B cell (primary cell): ENCODE data around the gene KLHL7. TPM values are rescaled to one million over a fixed set of nuclear protein-coding genes. Genes with fewer than 3 reads are reported as not detected.

Experiments
- ATAC-seq: fragments of 200-7000 bp; cut with Tn5 transposase; one replicate; pipeline ENCODE4 v1.10.0; 2021; ENCODE audit warnings: low read depth, mild to moderate bottlenecking, moderate number of reproducible peaks, moderate library complexity
- CTCF ChIA-PET: fragments of 350-600 bp; sonication (Branson Sonifier 250); formaldehyde crosslinking; loops from one replicate; lab custom pipeline; 2021; ENCODE audit warnings: antibody characterized with exemption, inconsistent platforms; lab: Charles Lee
- POLR2A ChIA-PET: fragments of 350-600 bp; sonication (Branson Sonifier 250); formaldehyde crosslinking; loops from one replicate; lab custom pipeline; 2021; ENCODE audit warnings: antibody characterized with exemption; lab: Charles Lee
- DNase-seq: peaks from one replicate; pipeline ENCODE4 v3.0.0; 2013
- H2AFZ ChIP-seq: 2 replicates; pipeline ENCODE4 v1.6.1; 2012; ENCODE audit warnings: mild to moderate bottlenecking, low read depth, low read length; ENCODE audit not compliant: insufficient read depth, poor library complexity, severe bottlenecking
- H3K27ac ChIP-seq, 2 donors: 1 replicate in 1 of 2; 2 replicates in 1 of 2; pipeline ENCODE4 v1.5.1; 2012 to 2013; ENCODE audit warnings: low read length in 2 of 2, mild to moderate bottlenecking in 2 of 2, moderate library complexity in 1 of 2
- H3K27me3 ChIP-seq, 4 experiments: fragments of 200-600 bp in 1 of 4; sonication (generic) in 1 of 4; replicated peaks in 1 of 4; 1 replicate in 2 of 4; 2 replicates in 2 of 4; pipeline versions ENCODE4 v1.6.1 to v1.7.0; 2013 to 2016; ENCODE audit warnings: low read length in 3 of 4, mild to moderate bottlenecking in 2 of 4, mixed read lengths in 1 of 4, moderate library complexity in 1 of 4; ENCODE audit not compliant: insufficient read depth in 4 of 4, control insufficient read depth in 3 of 4; ENCODE audit errors: control extremely low read depth in 1 of 4
- H3K36me3 ChIP-seq, 2 experiments: replicated peaks in 1 of 2; 1 replicate in 1 of 2; 2 replicates in 1 of 2; pipeline versions ENCODE4 v1.6.1 to v1.7.1; 2013; ENCODE audit warnings: low read length in 1 of 2; ENCODE audit not compliant: insufficient read depth in 2 of 2, control insufficient read depth in 1 of 2; ENCODE audit errors: control extremely low read depth in 1 of 2, extremely low read depth in 1 of 2
- H3K4me1 ChIP-seq, 2 donors: fragments of 200-600 bp in 1 of 2; sonication (generic) in 1 of 2; 1 replicate in 1 of 2; 2 replicates in 1 of 2; pipeline versions ENCODE4 v1.5.1 to v1.6.1; 2013 to 2017; ENCODE audit warnings: low read length in 2 of 2; ENCODE audit not compliant: control insufficient read depth in 2 of 2, insufficient read depth in 2 of 2
- H3K4me2 ChIP-seq: replicated peaks from 2 replicates; pipeline ENCODE3; 2012; ENCODE audit warnings: mild to moderate bottlenecking, low read depth, low read length; ENCODE audit not compliant: poor library complexity, severe bottlenecking
- H3K4me3 ChIP-seq, 5 experiments: fragments of 200-600 bp in 1 of 5; sonication (generic) in 1 of 5; 1 replicate in 3 of 5; 2 replicates in 2 of 5; pipeline versions ENCODE4 v1.5.1 to v1.7.0; 2011 to 2016; ENCODE audit warnings: low read length in 4 of 5, mild to moderate bottlenecking in 4 of 5, low read depth in 2 of 5, control low read depth in 1 of 5, moderate library complexity in 1 of 5; ENCODE audit not compliant: insufficient read depth in 1 of 5; ENCODE audit errors: control extremely low read depth in 1 of 5, extremely low read depth in 1 of 5
- H3K79me2 ChIP-seq: fragments of 200-600 bp; sonication (generic); one replicate; pipeline ENCODE4 v1.6.0; 2016; ENCODE audit warnings: low read length; ENCODE audit not compliant: control insufficient read depth, insufficient read depth
- H3K9ac ChIP-seq: fragments of 200-600 bp; sonication (generic); 2 replicates; pipeline ENCODE4 v1.6.1; 2017; ENCODE audit warnings: mild to moderate bottlenecking, low read length, moderate library complexity
- H3K9me3 ChIP-seq, 3 donors: one replicate each; pipeline versions ENCODE4 v1.6.1 to v1.7.1; 2013; ENCODE audit warnings: low read length in 2 of 3; ENCODE audit not compliant: control insufficient read depth in 2 of 3, insufficient read depth in 1 of 3; ENCODE audit errors: control extremely low read depth in 1 of 3
- H4K20me1 ChIP-seq: 2 replicates; pipeline ENCODE4 v1.6.0; 2012; ENCODE audit warnings: mild to moderate bottlenecking, low read length; ENCODE audit not compliant: insufficient read depth, control insufficient read depth, poor library complexity, severe bottlenecking
- H3K27ac Mint-ChIP-seq: one replicate; pipeline ENCODE4 v1.8.0; 2021; ENCODE audit warnings: mixed read lengths
- H3K27me3 Mint-ChIP-seq: one replicate; pipeline ENCODE4 v1.8.0; 2021; ENCODE audit warnings: mixed read lengths
- H3K4me1 Mint-ChIP-seq: one replicate; pipeline ENCODE4 v1.8.0; 2021; ENCODE audit warnings: mixed read lengths
- H3K4me3 Mint-ChIP-seq: one replicate; pipeline ENCODE4 v1.8.0; 2021; ENCODE audit warnings: mixed read lengths
- H3K9me3 Mint-ChIP-seq: one replicate; pipeline ENCODE4 v1.8.0; 2022; ENCODE audit warnings: mixed read lengths; ENCODE audit not compliant: insufficient read depth
- EZH2 ChIP-seq: IDR thresholded peaks from 2 replicates; pipeline ENCODE4 v1.6.1; 2012; ENCODE audit warnings: borderline replicate concordance, low read depth, mild to moderate bottlenecking, moderate library complexity, low read length; ENCODE audit not compliant: insufficient read depth, poor library complexity, severe bottlenecking
- WGBS: methylation state at CpG from one replicate; pipeline ENCODE4 v1.1.5; 2013; ENCODE audit warnings: missing lambda C conversion rate; ENCODE audit not compliant: insufficient coverage; 5-methylcytosine and 5-hydroxymethylcytosine counted together
- intact Hi-C: fragments of 100-400 bp; cut with micrococcal nuclease; formaldehyde crosslinking; loops from one replicate; pipeline ENCODE4 v1.10.0; 2022
- polyA plus RNA-seq: library from polyadenylated mRNA; depleted of rRNA; stranded (reverse); fragments of >200 nt; gene quantifications from 2 replicates; pipeline ENCODE4 v1.2.3, GENCODE V29; 2012
- total RNA-seq, 2 donors: library from RNA; stranded (reverse); fragments of 120-200 nt in 1 of 2; gene quantifications; 1 replicate in 1 of 2; 2 replicates in 1 of 2; pipeline versions ENCODE4 v1.2.3 to v1.2.4, GENCODE V29; 2013 to 2022
- TF ChIP-seq, protein P1 (sequence below): fragments of 200-600 bp; IDR thresholded peaks from one replicate; pipeline ENCODE4 v1.8.0; 2022; ENCODE audit warnings: antibody characterized with exemption, mild to moderate bottlenecking

Gene KLHL7
- total and polyA plus RNA-seq, 2 donors (not counting 1 experiment from before 2014, with no cell fraction given), result 9.2 to 22.8 TPM

GRCh38 chr7:23120106-23120505 is 14.5 kb downstream of the KLHL7 start:
- Histone ChIP-seq H3K4me1 (no peaks in the 10 kb centered on the region), H3K27ac (no peak overlapping the region), H3K27me3 (no peaks in the 10 kb centered on the region), H3K79me2 (peaks cover 30% of the 10 kb centered on the region), H3K9me3 (no peaks in the 10 kb centered on the region), H2AFZ (no peak overlapping the region), H3K4me2 (no peak overlapping the region), H3K36me3 (peaks cover 0 to 9% of the 10 kb centered on the region in 2 experiments), H3K9ac (no peak overlapping the region), H3K4me3 (no peak overlapping the region), H4K20me1 (no peaks in the 10 kb centered on the region)
- ATAC-seq (no peak), DNase-seq (no peak)
- intact Hi-C loops, result no loop called here
- Mint-ChIP-seq H3K27ac (no peak overlapping the region), H3K9me3 (no peaks in the 10 kb centered on the region), H3K4me3 (no peak overlapping the region), H3K4me1 (no peaks in the 10 kb centered on the region), H3K27me3 (no peaks in the 10 kb centered on the region)
- POLR2A ChIA-PET, result no interaction called here
- no CpG with 5 or more reads among the region's 4 CpGs for WGBS
- CTCF ChIA-PET, result no interaction called here
- TF ChIP-seq, protein P1, sequence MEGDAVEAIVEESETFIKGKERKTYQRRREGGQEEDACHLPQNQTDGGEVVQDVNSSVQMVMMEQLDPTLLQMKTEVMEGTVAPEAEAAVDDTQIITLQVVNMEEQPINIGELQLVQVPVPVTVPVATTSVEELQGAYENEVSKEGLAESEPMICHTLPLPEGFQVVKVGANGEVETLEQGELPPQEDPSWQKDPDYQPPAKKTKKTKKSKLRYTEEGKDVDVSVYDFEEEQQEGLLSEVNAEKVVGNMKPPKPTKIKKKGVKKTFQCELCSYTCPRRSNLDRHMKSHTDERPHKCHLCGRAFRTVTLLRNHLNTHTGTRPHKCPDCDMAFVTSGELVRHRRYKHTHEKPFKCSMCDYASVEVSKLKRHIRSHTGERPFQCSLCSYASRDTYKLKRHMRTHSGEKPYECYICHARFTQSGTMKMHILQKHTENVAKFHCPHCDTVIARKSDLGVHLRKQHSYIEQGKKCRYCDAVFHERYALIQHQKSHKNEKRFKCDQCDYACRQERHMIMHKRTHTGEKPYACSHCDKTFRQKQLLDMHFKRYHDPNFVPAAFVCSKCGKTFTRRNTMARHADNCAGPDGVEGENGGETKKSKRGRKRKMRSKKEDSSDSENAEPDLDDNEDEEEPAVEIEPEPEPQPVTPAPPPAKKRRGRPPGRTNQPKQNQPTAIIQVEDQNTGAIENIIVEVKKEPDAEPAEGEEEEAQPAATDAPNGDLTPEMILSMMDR, result no peak
- no peak for TF ChIP-seq EZH2

- Histone ChIP-seq H3K27ac (no peak overlapping the region), H3K27me3 (no peaks in the 10 kb centered on the region), H3K9me3 (no peaks in the 10 kb centered on the region), H3K4me1 (no peaks in the 10 kb centered on the region), H2AFZ (no peak overlapping the region), H3K4me2 (no peak overlapping the region), H3K4me3 (no peak overlapping the region), H3K36me3 (peaks cover 9 to 11% of the 10 kb centered on the region in 2 experiments), H3K9ac (no peak overlapping the region), H4K20me1 (no peaks in the 10 kb centered on the region), H3K79me2 (peaks cover 26% of the 10 kb centered on the region)
- TF ChIP-seq, protein P1, result no peak
- TF ChIP-seq EZH2, result no peak
- ChIA-PET CTCF (no interaction called here), POLR2A (interaction anchor here (0.6 kb wide), 1 partner anchor 108 kb away, joined by 3 read pairs; no protein-coding TSS in a partner anchor)
- intact Hi-C loops, result no loop called here
- no peaks in the 10 kb centered on the region for H3K27me3 Mint-ChIP-seq
- no peak overlapping the region for H3K27ac Mint-ChIP-seq
- ATAC-seq, result no peak
- no peaks in the 10 kb centered on the region for H3K9me3 Mint-ChIP-seq
- H3K4me3 Mint-ChIP-seq, result no peak overlapping the region
- WGBS, result 100% methylated on average over 3 of the region's 4 CpGs
- H3K4me1 Mint-ChIP-seq, result no peaks in the 10 kb centered on the region
- no peak for DNase-seq
These were observed 15.6 kb downstream of the KLHL7 start for GRCh38 chr7:23121165-23121564.
